NCI-H345 treated with DMSO at 0.1 percent for 48 hours (cell line): ENCODE results near the gene MON2.
"Not testable (repeated sequence)": the region's sequence is repeated elsewhere in the genome, so short reads cannot be mapped to it uniquely, and the experiment has no call there.

Source experiments
- DNase-seq: peaks from one replicate; lab custom pipeline; 2025; ENCODE audit not compliant: unreplicated experiment; lab: John Stamatoyannopoulos, UW

MON2 gene

GRCh38 chr12:62466594-62467491 is at the start of gene MON2:
Gene MON2 (plus strand): TSS chr12:62466826. CDS start chr12:62467208, 382 bp downstream.
- DNase-seq, result peak; percentile 76

- DNase-seq, result no peak
These were observed 40.5 kb upstream of the MON2 start for GRCh38 chr12:62426089-62426488.

- DNase-seq, result no peak
These were observed 37.2 kb upstream of the MON2 start for GRCh38 chr12:62429457-62429856.

- DNase-seq, result peak; percentile 6
These were observed 31.9 kb upstream of the MON2 start for GRCh38 chr12:62434494-62435302.

- peak; percentile 57 for DNase-seq
These were observed 31.1 kb upstream of the MON2 start for GRCh38 chr12:62435303-62436163.

- no peak for DNase-seq
These were observed 30.5 kb upstream of the MON2 start for GRCh38 chr12:62436164-62436503.

GRCh38 chr12:62438098-62438692 is 28.4 kb upstream of the MON2 start:
- DNase-seq, result peak; percentile 6

GRCh38 chr12:62446754-62447452 is 19.7 kb upstream of the MON2 start:
- DNase-seq, result no peak

- DNase-seq, result no peak
These were observed 18.2 kb upstream of the MON2 start for GRCh38 chr12:62448436-62448835.

- DNase-seq, result not testable (repeated sequence)
These were observed 11.2 kb upstream of the MON2 start for GRCh38 chr12:62455429-62455828.

GRCh38 chr12:62458626-62459025 is 8.0 kb upstream of the MON2 start:
- DNase-seq, result no peak

- DNase-seq, result no peak
These were observed 6.7 kb upstream of the MON2 start for GRCh38 chr12:62459976-62460375.

GRCh38 chr12:62461171-62461837 is 5.3 kb upstream of the MON2 start:
- DNase-seq, result not testable (repeated sequence)

GRCh38 chr12:62463252-62463651 is 3.4 kb upstream of the MON2 start:
- DNase-seq, result not testable (repeated sequence)

- DNase-seq, result peak; percentile 16
These were observed 520 bp upstream of the MON2 start for GRCh38 chr12:62466018-62466593.

GRCh38 chr12:62468397-62468796 is 1.8 kb downstream of the MON2 start:
- DNase-seq, result no peak

- no peak for DNase-seq
These were observed 2.3 kb downstream of the MON2 start for GRCh38 chr12:62468935-62469334.

GRCh38 chr12:62469704-62470103 is 3.1 kb downstream of the MON2 start:
- DNase-seq, result no peak

- DNase-seq, result no peak
These were observed 5.1 kb downstream of the MON2 start for GRCh38 chr12:62471734-62472133.
